Keratinocyte (primary cell): Measurements from ENCODE around the gene UBA3.

Experiments used
- EZH2 ChIP-seq: IDR thresholded peaks from one replicate; pipeline ENCODE4 v1.6.1; 2012; ENCODE audit warnings: inconsistent platforms, mild to moderate bottlenecking, low read length, moderate library complexity
- TF ChIP-seq, protein P1 (sequence below), 3 experiments: IDR thresholded peaks in 1 of 3; conservative IDR thresholded peaks in 1 of 3; optimal IDR thresholded peaks in 1 of 3; 2 replicates in 2 of 3; 3 replicates in 1 of 3; pipeline versions ENCODE3 to v1.5.1; 2011; ENCODE audit warnings: low read length in 3 of 3, mild to moderate bottlenecking in 3 of 3, moderate library complexity in 2 of 3, control low read depth in 1 of 3, inconsistent platforms in 1 of 3; ENCODE audit not compliant: insufficient read depth in 2 of 3; ENCODE audit errors: extremely low read depth in 1 of 3

DNA sequence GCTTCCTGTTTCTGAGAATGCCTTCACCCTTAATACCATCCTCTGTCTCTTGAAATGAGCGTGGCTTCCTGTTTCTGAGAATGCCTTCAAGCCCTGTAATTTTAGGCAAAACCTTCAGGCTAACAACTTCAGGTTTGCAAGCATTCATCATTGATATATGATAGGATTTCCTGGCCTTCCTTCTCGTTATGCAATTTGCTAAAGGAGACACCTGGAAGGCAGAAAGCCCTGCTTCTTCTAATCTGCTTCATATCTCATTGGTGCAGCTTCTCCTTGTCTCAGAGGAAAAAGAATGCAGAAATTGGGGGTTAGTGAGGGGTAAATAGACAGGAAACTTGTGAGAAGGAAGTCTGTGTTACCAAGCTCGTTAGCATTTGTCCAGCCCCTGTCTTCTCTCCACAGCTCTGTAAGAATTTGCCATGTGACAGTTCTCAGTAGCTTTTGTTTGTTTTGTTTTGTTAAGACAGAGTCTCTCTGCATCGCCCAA, 11.9 kb upstream of the UBA3 start:
- TF ChIP-seq, protein P1, sequence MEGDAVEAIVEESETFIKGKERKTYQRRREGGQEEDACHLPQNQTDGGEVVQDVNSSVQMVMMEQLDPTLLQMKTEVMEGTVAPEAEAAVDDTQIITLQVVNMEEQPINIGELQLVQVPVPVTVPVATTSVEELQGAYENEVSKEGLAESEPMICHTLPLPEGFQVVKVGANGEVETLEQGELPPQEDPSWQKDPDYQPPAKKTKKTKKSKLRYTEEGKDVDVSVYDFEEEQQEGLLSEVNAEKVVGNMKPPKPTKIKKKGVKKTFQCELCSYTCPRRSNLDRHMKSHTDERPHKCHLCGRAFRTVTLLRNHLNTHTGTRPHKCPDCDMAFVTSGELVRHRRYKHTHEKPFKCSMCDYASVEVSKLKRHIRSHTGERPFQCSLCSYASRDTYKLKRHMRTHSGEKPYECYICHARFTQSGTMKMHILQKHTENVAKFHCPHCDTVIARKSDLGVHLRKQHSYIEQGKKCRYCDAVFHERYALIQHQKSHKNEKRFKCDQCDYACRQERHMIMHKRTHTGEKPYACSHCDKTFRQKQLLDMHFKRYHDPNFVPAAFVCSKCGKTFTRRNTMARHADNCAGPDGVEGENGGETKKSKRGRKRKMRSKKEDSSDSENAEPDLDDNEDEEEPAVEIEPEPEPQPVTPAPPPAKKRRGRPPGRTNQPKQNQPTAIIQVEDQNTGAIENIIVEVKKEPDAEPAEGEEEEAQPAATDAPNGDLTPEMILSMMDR (optimal IDR thresholded peaks at IDR 0.05 in 1 of 3, IDR thresholded peaks at IDR 0.05 in 1 of 3, conservative IDR thresholded peaks at IDR 0.05 in 1 of 3; ENCODE audit: extremely low read depth in 1 of 3, insufficient read depth in 2 of 3, low read length in 3 of 3), result no peak
- no peak for TF ChIP-seq EZH2
